Measurements from ENCODE around the gene MCEMP1. TPM values are rescaled to one million over a fixed set of nuclear protein-coding genes. Genes with fewer than 3 reads are reported as not detected.

Gene MCEMP1
- total RNA-seq, 1 experiment from 2014 or later: not detected

DNA sequence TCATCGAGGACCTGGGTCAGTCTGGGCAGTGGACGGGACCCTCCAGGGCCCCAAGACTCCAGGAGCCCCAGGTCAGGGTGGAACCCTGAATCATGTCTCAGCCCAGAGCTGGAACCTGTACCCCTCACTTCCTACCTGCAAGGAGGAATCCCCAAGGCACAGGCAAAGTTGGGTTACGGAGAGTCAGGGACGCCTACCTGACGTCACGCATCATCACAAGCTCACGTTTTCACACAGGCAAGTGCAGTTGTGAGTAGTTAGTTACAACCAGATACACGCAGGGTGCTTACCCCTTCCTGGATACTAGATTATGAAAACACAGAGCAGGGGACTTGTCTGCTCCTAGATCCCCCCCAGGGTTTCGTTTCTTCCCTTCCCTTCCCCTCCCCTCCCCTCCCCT is 6.1 kb upstream of the MCEMP1 start:
- DNase-seq (ENCODE audit: low read depth): no peak

DNA sequence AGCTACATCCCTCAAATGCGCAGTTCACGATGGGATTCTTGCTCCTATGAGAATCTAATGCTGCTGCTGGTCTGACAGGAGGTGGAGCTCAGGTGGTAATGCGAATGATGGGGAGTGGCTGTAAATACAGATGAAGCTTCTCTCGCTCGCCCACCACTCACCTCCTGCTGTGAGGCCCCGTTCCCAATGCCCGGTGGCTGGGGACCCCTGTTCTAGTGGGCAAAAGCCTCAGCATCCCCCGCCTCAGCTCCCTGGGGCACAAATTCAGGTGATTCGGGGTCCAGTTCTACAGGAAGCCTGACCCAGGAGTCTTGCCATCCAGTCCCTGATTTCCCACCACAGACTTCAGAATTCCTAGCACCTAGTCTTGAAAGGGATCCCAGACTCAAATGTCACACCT is 4.4 kb upstream of the MCEMP1 start:
- no peak for DNase-seq (ENCODE audit: low read depth)

DNA sequence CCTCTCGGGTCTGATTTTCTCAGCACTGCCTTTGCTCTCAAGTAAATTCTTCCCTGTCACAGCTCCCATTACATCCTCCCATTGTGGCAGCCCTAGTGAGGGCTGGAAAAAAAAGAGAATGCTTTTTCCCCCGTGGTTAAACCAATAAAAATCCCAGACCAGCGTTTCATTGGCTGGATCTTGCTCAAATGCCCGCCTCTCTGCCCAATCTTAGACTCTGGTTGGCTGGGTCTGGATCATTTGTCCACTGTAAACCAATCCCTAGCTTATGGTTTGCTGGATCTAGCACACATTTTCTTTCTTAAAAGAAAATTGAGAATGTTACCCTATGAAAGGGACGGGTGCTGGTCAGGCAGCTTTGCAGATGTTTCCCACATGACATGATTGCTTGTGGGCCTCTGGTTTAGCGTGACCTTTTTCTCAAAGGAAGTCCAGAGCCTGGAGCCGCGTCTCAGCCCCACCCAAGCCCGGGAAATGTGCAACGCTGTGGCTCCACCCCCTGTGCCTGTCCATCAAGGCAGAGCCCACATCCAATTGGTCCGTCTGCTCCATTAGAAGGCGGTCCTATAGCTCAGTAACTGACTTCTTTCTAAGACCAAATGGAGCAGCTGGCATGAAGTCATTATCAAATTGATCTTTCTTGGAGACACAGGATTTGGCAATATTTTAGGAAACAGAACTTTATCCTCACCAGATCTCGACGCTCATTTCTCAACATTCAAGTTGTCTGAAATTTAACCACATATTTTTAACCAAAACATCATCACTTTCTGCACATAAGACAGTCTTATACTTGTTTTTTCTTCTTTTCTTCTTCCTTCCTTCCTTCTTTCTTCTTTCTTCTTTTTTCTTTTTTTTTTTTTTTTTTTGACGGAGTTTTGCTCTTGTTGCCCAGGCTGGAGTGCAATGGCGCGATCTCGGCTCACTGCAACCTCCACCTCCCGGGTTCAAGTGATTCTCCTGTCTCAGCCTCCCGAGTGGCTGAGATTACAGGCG is 2.6 kb upstream of the MCEMP1 start:
- peak; percentile 79 for DNase-seq (ENCODE audit: low read depth)

DNA sequence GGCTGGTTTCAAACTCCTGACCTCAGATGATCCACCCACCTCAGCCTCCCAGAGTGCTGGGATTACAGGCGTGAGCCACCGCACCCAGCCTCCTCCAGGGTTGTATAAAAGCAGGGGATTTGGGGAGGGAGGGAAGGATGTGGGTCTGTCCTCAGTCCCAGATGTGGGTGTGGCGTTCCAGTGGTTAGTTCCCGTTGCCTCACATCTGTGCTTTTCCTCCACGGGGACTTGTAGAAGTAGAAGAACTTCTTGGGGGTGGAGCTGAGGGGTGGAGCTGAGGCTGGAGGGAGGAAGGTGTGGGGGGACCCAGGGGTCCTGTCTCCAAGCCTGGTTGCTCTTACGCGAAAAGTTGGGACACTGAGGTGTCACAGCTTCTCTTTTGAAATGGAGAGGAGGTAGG is 514 bp upstream of the MCEMP1 start:
- DNase-seq (ENCODE audit: low read depth): no peak

DNA sequence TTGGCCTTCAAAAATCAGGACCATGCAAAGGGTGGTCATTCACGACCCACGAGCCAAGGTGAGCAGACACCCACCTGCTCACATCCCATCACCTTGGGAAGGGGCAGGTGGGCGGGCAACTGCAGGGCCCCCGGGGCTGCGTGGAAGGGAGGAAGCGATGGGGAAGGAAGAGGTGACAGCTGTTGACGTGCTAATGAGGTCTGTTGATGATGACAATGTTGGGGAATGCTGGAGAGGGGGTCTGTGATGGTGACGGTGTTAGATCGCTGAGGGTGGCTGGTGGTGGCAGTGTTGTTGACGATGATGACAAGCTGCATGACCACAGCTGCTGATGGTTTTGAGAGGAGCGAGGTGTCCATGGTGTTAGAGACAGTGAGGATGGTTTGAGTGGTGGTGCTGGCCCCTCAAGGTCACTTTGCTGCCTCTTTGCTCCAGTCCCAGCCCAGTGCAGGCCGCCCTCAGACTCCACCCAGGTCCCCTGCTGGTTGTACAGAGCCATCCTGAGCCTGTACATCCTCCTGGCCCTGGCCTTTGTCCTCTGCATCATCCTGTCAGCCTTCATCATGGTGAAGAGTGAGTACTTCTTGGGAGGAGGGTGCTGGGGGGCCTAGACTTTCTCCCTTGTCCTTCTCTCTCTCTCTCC is 900 bp downstream of the MCEMP1 start:
- DNase-seq (ENCODE audit: low read depth): no peak

GRCh38 chr19:7678971-7679751 is 2.3 kb downstream of the MCEMP1 start:
- DNase-seq (ENCODE audit: low read depth): no peak

GRCh38 chr19:7679771-7680605 is 3.1 kb downstream of the MCEMP1 start:
- no peak for DNase-seq (ENCODE audit: low read depth)

- DNase-seq (ENCODE audit: low read depth): peak; percentile 87
Observed at GRCh38 chr19:7680606-7681339, 3.9 kb downstream of the MCEMP1 start, which contains the start of gene TRAPPC5. Gene TRAPPC5 (plus strand): TSS chr19:7680833. CDS start chr19:7682254, 1,421 bp downstream.

DNA sequence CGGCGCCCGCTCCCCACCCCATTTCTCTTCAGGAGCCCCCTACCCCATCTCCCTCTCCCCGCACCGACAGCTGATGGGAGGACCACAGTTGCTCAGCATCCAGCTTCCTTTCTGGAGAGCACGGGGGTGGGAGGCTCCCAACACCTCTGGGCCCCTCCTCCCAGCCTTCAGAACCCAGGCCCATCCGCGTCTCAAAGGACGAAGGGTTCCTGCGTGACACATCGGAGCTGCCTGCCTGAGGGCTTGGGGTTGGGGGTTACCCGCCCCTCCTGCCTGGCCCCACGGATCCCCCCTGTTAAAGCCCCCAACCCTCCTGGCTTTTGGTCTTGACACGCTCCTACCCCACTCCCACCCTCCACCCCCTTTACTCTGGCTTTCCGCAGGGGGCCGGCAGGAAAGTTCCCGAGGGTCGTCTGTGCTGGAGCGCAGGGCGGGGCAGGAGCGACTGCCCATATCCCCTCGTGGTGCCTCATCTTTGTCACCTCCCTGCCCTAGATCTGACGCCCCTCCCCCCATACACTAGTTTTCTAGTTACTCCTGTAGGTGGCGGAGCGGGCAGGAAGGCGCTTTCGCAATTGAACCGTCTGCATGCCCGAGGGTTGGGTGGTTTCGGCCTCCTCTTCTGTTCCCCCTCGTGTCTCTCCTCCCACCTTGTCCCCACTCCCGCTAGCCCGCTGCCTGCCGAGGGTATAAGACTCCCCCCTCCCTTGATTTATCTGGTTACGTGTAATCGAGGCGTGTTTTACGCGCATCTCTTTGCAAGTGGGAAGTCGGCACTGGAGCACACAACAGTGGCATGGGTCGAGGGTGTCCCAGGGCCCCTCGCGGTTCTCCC is 4.7 kb downstream of the MCEMP1 start:
- peak; percentile 56 for DNase-seq (ENCODE audit: low read depth)

DNA sequence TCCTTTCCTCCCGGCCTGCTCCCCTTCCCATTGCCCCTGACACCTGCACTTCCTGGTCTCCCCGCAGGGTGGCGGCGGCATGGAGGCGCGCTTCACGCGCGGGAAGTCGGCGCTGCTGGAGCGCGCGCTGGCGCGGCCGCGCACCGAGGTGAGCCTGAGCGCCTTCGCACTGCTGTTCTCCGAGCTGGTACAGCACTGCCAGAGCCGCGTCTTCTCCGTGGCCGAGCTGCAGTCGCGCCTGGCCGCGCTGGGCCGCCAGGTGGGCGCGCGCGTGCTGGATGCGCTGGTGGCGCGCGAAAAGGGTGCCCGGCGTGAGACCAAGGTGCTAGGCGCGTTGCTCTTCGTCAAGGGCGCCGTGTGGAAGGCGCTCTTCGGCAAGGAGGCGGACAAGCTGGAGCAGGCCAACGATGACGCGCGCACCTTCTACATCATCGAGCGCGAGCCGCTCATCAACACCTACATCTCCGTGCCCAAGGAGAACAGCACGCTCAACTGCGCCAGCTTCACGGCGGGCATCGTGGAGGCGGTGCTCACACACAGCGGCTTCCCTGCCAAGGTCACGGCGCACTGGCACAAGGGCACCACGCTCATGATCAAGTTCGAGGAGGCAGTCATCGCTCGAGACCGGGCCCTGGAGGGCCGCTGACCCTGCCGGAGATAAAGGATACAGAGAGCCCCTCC is 5.4 kb downstream of the MCEMP1 start:
- DNase-seq (ENCODE audit: low read depth): no peak

DNA sequence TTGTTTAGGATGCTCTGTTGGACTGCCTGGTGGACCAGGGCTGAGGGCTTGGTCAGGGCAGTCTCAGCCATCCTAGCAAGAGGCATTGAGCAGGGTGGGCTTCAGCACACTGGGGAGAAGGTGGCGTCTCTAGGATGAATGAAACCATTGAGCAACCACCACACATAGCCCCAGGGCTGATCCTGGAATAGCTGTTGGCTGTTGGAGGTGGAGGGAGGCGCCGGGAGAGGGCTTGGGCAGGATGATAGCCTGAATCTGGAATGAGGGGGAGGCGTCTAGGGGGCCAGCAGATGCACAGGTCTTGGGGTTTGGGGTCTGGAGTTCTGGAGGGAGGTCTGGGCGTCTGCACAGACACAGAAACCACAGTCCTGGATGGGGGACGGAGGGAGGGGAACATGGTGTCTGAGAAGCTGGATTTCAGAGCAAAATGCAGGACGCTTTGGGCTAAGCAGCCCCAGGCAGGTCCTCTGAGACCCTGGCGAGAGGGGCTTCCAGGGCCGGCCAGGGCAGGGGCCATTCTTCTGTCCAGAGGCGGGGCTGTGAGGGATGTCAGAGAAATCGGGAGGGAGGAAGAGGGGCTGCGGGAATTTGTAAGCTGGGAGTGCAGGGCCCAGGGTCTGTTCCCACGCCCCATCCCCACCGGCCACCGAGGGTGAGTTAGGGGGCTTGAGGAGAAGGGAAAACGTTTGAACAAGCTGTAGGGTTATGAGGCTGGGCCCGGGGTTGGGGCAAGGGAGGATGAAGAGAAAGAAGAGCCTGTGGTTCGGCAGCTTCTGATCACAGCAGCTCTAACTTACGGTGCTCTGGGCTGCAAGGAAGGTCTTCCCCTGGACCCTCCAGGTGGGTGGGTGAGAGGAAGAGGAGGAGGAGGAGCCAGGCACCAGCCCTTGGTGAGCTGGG is 8.9 kb downstream of the MCEMP1 start:
- DNase-seq (ENCODE audit: low read depth): no peak

- DNase-seq (ENCODE audit: low read depth): no peak
Observed at GRCh38 chr19:7687177-7687576, 10.3 kb downstream of the MCEMP1 start.

- DNase-seq (ENCODE audit: low read depth): no peak
Observed at GRCh38 chr19:7689165-7689564, 12.3 kb downstream of the MCEMP1 start.

DNA sequence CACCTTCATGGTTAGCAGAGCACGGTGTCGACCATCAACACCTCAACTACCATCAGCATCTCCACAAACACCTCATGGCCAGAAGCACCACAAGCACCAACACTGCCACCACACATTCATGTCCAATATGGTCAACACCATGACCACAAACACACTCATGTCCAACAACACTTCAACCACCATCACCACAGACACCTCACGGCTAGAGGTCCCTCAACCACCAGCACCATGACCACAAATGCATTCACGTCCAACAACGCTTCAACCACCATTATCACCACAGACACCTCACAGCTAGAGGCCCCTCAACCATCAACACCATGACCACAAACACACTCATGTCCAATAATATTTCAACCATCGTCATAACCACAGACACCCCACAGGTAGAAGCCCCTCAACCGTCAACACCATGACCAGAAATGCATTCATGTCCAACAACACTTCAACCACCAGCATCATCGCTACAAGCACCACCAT is 13.9 kb downstream of the MCEMP1 start:
- DNase-seq (ENCODE audit: low read depth): no peak

- no peak for DNase-seq (ENCODE audit: low read depth)
Observed at GRCh38 chr19:7691497-7691896, 14.6 kb downstream of the MCEMP1 start.

DNA sequence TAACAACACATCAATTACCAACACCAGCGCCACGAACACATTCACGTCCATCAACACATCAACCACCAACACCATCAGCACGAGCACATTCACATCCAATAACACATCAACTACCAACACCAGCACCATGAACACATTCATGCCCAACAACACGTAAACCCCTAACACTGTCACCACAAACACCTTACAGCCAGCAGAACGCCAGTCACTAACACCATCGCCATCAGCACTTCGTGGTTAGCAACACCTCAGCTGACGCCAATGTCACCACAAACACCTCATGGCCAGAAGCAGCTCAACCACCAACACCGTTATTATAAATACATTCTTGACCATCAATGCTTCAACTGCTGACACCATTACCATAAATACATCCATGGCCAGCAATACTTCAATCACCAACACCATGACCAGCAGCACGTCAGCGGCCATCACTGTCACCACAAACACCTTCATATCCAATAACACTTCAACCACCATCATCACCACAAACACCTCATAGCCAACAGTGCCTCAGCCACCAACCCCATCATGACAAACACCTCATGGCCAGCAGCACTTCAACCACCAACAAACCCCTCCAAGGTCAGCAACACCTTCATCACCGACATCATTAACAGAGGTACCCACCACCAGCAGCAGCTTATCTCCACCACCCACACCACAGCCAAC is 15.7 kb downstream of the MCEMP1 start:
- DNase-seq (ENCODE audit: low read depth): no peak

GRCh38 chr19:7694499-7694898 is 17.6 kb downstream of the MCEMP1 start:
- no peak for DNase-seq (ENCODE audit: low read depth)

All from Daoy (cell line).